ENCODE results near the gene C2orf80.
A peak's percentile ranks its signal among the peaks of the same experiment; 100 is the strongest.
"Not testable (repeated sequence)": the region's sequence is repeated elsewhere in the genome, so short reads cannot be mapped to it uniquely, and the experiment has no call there.

Gene C2orf80

DNA sequence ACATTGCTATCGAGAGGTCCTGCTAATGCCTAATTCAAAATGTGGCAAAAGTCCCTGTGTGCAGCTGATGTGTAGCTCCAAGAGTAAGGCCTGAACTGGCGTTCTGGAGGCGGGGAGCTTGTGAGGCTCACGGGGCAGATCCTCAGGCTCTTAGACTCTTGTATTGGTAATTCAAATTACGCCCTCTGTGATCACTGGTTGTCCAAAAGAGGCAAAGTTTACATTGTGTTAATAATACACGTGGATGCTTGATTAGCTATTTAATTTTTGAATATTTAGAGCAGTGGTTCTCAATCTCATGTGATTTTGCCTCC lies 14.0 kb downstream of the C2orf80 start:
- no peak for DNase-seq

DNA sequence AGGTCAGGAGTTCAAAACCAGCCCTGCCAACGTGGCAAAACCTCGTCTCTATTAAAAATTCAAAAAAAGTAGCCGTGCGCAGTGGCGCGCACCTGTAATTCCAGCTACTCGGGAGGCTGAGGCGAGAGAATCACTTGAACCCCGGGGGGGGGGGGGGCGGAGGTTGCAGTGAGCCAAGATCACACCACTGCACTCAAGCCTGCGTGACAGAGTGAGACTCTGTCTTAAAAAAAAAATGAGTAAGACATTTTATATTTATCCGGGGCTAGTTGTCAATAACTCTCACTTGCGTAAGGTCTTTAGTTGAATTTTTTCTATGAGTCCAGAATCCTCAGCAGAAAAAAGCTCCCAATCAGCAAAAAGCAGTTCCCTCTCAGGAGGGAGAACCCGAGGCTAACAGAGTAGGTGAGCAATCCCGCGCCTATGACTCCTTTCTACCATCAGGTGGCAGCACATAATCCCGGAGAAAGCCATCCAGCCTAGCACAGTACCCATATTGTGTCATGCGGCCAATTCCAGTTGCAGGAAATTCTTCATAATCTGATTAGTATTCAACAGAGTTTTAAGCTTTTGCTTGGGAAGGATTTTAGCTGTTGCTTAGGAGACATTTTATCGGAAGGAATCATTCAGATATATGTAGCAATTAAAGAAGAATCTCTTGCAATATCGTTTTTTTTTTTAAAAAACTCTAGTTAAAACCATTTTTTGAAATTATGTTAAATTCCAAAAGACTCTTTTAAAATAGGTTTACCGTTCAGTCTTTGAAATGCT lies 14.6 kb downstream of the C2orf80 start:
- peak; percentile 63 for DNase-seq

DNA sequence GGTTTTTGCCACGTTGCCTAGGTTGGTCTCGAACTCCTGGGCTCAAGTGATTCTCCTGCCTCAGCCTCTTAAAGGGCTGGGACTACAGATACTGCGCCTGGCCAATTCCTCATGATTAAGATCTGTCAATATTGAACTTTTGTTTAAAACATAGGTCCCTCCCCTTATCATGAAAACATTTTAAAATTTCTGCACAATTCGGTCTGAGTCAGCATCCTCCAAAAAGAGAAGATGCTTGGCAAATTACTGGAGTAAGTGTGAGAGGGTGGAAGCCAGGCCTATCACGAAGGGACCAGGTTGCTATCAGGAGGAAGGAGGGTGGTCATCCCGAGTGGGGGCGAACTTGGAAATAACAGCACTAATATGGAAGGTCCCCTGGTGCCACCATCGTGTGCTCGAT lies 15.7 kb downstream of the C2orf80 start:
- DNase-seq, result no peak

DNA sequence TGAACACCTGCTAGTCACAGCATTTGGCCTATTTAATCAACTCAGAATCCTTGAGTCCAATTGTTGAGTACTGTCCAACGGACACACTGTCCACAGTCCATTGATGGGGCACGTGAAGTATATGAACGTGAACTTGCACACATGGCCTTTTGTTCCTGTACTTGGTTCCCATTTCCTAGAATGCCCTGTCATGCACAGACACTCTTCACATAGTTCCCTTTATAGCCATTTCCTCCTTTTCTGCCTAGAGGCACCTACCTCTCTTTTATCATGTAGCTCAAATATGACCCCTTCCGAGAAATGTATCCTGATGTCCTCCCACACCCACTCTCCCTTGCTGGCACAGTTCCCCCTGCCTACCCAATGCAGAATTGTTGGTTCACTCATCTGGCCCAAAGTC lies 17.7 kb downstream of the C2orf80 start:
- DNase-seq, result peak; percentile 14 to 57

DNA sequence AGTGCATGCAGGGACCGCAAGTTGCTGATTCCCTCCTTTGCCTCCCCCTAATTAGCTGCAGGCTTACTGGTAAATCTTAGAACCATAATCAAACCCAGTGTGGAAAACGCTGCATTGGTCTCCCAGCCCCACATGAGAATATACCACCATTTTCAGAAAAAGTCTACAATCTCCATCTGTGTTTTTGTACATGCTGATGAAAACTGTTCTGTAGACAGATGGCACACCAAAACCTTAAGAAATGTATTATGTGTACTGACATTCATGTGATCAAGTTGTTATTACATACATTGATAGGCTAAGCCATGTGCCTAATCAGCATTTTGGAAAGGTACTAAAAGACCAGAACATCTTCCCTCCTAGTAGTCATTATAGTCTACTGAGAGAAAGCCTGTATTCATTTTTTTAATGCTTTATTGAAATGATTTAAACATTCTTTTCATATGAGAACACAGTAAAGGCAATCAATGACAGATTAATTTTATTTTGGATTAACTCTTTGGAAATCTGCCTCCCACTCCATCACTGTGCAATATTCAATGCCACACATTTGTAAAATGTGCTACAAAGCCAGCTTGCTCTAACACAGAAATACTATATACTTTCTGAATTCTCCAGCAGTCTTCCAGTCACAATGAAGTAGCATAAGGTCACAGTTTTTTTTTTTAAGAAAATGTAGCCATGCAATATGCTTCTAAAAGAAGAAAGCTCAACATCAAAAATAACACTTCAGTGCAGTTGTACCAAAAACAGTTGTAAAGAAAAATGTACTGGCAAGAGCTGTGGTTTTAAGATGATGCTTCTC lies 24.7 kb downstream of the C2orf80 start:
- no peak for DNase-seq

DNA sequence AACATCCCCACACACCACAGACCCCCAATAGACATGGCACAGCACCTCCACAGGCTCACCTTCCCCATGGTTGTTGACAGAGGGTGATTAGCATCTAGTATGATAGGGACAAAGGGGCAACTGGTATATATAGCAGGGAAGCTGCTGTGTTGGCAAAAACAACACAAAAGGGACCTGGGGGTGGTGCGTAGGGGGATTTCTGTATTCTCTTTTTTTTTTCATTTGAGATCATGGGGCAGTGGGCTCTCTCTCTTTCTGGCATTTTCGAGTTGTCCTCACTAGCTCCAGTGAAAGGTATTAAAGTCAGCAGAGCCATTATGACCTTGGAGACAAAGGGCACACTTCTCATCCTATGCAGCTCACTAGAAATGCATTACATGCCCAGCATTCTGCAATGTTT lies 26.3 kb downstream of the C2orf80 start, which contains the start of gene CRYGA:
Gene CRYGA, minus strand, starts transcription at position 101 of the 400 bp plus-strand sequence. Its CDS starts 33 bp downstream, at position 68.
- DNase-seq, result no peak

DNA sequence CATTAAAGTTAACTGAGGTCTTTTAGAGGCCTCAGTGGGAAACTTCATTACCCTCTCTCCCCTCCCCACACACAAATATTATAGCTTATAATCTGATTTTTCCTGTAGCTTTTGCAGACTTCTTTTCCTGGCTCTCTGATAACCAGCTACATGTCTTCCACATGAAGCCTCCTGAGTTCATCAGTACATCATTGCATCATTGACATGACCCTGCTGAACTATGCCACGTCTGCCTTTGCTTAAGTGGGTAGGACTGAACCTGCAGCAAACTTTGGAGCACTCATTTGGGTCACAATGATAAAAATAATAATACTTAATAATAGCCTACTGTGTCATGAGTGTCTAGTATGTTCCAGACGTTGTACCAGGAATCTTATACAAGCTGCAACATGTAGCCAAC lies 33.4 kb downstream of the C2orf80 start:
- DNase-seq, result no peak

DNA sequence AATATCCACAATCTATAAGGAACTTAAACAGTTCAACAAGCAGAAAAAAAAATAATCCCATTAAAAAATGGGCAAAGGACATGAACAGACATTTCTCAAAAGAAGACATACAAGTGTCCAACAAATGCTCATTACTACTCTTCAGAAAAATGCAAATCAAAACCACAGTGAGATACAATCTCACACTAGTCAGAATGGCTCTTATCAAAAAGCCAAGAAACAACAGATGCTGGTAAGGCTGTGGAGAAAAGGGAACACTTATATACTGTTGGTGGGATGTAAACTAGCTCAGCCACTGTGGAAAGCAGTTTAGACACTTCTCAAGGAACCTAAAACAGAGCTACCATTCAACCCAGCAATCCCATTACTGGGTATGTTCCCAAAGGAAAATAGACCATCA lies 36.7 kb downstream of the C2orf80 start:
- no peak for DNase-seq

DNA sequence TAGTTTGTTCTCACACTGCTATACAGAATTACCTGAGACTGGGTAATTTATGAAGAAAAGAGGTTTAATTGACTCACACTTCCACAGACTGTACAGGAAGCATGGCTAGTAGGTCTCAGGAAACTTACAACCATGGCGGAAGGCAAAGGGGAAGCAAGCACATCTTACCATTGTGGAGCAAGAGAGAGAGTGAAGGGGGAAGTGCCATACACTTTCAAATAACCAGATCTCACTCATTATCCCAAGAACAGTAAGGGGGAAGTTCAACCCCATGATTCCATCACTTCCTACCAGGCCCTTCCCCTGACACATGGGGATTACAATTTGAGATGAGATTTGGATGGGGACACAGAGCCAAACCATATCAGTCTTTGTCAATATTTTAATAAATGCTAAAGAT lies 38.9 kb downstream of the C2orf80 start:
- DNase-seq, result no peak

DNA sequence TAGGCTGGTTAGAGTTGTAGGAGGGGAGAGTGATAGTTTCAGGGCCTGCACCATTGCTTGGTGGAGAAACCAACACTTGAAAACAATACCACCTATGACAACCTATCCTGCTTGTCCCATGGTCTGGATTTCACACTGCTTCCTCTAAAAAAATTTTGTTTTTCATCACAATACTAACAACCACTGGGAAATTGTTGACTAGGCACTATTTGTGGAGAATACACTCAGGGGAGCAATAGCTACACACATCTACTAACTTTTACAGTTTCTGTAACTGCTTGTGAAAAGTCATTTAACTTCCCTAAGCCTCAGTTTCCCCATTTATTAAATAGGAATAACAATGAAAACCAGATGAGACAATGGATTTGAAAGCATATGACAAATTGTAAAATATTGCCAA lies 39.7 kb downstream of the C2orf80 start:
- no peak for DNase-seq

DNA sequence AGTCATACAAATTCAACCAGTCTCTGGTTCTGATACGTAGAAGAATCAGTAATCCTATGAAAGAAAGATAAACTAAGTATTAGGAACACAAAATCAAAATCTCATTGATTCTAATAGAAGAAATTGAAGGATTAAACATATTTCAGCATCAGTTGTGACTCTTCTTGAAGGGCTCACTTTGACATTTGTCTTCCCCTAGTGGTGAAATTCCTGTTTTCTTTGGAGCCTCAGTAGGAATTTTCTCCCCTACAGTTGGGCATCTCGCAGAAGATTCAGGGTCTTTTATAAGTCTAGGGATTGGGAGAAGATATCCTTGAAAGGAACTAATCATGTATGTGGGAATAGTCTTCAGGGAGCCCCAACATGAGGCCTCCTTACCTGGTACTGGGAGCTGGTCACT lies 41.0 kb downstream of the C2orf80 start:
- no peak for DNase-seq

DNA sequence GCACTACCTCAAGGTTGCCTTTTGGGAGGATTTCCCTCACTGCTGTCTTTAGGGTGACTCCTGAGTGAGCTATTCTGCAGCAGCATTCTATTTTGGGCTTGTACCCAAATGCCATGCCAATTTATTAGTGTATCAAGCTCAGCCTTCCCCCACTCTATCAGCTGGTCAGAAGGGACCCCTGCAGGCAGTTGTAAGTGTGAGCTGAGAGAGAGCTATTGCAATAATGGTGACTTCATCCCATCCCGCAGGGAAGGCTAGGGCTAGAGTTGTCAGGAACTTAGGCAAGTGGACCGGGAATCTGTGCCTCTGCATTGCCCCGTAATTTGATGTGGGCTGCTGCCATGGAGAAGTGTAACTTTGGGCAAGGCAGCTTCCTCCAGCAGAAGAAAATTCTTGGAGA lies 42.1 kb downstream of the C2orf80 start:
- no peak for DNase-seq

DNA sequence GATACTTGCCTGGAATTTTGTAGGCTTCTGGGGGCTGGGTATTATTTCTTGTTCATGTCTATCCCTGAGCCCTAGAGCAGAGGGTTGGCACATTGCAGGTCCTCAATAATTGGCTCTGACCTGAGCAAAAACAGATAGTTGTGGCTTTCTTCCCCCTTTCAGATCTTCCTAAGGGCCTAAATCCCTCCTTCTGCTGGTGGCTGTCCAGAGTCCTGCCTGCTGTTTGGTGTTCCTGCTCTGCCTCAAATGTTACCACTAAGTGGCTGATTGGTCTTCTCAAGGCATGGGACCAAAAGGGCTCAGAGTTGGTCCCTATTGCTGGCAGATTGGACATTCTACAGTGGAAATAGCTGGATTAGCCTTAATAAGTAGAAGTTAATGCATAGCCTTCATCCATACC lies 42.8 kb downstream of the C2orf80 start:
- DNase-seq, result no peak

DNA sequence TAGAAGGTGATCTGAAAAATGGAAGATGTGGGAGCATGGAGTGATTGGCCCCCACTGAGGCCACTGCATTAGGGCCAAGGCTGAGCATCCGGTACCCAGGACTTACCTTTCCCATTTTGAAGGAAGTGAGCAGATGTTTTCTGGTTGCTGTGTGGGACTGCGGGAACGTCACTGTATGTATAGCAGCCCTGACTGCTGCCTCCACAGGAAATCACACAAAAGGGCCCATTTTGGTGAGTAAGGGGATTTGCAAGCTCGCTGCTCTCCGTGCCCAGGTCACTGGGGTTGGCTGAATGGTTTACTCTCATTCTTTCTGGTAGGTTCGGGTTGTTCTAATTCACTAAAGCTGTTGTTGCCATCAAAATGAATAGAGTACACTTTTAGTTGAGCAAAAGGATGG lies 43.8 kb downstream of the C2orf80 start, which contains the start of gene CRYGB:
Gene CRYGB, minus strand, starts transcription at position 153 of the 400 bp plus-strand sequence. Its CDS starts 38 bp downstream, at position 115.
- no peak for DNase-seq

DNA sequence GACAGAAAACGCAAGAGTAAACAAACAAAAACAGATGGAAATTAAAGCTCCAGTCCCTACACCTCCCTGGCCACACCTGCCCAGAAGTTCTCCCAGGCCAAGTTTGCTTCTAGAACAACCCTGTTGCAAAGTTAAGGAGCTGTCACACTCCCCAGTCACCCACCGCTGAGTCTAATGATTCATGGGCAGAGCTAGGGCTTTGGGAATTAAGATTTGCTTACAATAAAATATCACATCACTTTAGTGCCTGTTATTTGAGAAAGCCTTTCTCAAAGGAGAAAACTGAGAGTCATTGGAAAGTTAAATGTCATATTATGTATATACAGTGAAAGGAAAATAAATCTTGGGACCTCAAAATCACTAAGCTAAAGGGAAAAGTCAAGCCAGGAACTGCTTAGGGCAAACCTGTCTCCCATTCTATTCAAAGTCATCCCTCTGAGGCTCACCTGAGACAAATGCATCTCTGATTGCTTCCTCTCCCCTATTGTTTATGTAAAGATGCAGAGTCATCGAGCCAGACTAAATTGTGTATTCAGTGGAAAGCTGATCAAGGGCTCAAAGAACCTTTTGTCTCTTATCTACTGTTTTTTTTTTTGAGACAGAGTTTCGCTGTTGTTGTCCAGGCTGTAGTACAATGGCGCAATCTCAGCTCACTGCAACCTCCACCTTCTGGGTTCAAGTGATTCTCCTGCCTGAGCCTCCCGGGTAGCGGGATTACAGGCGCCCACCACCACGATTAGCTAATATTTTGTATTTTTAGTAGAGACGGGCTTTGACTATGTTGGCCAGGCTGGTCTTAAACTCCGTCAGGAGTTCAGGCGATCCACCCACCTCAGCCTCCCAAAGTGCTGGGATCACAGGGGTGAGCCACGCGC lies 46.7 kb downstream of the C2orf80 start:
- DNase-seq, result no peak

DNA sequence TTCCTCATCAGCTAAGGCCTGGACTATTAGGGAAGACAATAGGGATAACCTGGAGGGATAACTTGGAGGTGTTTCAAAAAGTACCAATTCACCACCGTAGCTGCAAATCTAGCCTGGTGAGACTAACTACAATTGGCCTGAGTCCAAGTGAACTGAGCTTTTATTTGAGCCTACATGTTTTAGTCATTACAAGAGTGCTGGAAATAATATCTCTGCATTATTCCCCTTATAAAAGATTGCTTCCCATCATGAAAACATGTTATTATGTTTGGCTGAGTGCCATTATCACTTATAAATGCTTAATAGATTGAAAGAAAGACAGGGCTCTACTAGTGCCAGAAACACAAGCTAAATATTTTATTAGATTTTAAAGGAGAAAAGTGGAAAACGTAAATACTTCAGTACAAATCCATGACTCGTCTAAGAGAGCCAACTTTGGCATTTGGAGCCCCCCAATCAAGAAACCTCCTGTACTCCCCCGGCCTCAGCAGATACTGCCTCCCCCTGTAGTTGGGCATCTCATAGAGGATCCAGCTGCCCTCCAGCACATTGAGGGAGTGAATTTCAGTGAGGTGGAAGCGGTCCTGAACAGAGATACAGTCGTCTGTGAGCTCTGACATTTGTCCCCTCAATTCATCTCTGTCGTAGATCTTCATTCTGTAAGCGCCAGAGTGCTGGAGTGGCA lies 47.4 kb downstream of the C2orf80 start:
- no peak for DNase-seq

DNA sequence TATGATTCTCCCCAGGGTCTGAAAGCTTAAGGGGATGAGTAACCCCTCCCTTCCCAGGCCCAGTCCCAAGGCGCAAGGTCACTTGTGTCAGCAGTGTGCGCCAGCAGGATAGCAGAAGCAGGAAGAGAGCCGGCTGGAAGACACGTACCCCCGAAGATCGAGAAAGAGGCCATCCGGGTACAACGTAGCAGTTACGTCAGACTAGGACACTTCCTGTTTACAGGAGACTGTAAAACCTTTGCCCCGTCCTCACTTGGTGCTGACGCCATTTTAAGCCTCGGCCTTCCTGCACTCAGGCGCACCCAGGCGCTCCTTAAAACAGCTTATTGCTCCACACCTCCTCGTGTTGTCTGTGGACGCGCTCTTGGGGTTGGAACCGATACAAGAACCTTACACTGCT lies 50.4 kb downstream of the C2orf80 start:
- DNase-seq, result no peak

DNA sequence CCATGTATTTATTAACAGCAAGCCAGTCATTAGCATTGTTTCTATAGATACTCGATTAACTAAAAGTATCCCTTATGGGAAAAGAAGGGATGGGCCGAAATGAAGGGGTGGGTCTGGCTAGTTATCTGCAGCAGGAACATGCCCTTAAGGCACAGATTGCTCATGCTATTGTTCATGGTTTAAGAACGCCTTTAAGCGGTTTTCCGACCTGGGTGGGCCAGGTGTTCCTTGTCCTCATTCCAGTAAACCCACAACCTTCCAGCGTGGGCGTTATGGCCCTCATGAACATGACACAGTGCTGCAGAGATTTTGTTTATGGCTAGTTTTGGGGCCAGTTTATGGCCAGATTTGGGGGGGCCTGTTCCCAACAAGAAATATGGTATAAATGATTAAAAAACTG lies 51.5 kb downstream of the C2orf80 start:
- not testable (repeated sequence) for DNase-seq

DNA sequence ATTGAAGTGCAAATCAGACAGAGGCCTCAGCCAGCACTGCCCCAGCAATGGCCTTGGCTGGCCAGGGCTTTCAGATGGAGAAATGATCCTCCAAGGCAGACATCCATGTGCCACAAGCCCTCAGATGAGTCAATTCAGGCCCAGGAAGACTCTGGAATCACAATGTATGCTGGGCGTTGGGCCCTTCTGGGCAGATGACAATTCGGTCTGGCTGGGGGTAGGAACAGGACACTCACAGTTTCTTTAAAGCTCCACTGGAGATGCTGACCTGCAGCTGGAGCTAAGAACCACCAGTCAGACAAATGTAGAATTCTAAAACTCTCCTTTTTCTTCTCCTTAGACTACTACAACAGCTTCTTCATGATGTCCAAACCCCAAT lies 53.1 kb downstream of the C2orf80 start:
- DNase-seq, result no peak

DNA sequence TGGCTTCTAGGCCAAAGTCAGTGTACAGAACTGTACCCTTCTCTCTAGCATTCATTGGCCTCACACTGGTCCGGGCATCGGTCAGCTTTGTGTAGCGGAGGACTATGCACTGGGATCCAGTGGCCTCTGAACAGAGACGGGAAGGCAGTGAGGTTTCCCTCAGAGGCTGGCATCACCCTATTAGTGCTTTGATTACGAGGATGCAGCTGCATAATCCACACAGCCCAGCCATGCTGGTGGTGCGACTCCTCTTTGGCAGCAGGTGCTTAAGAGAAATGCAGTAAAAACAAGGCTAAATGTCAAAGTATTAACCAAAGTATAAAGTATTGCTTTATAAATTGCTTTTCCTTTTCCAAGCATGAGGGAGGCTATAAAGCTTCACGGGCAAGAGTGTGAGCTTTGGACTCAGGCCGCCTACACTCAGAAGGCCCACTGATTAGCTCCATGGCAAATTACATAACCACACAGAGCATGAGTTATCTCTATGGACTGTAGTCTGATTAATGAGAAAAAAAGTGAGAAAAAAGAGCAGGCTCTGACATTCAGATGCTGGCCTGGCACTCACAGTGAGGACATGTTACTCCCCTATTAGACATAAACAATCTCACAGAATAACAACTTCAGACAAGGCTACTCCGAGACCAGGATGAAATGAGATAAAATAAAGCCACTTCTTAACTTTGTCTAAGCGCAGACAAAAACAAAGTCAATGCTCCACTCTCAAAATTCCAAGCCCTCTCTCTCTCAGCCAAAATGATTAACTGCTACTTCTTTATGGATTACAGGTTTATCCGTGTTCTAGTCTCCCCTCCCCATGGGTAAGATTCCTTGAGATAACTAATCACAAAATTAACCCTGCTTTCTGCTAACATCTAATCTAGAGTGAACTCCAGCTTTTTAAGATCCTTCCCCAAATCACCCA lies 53.8 kb downstream of the C2orf80 start:
- no peak for DNase-seq

DNA sequence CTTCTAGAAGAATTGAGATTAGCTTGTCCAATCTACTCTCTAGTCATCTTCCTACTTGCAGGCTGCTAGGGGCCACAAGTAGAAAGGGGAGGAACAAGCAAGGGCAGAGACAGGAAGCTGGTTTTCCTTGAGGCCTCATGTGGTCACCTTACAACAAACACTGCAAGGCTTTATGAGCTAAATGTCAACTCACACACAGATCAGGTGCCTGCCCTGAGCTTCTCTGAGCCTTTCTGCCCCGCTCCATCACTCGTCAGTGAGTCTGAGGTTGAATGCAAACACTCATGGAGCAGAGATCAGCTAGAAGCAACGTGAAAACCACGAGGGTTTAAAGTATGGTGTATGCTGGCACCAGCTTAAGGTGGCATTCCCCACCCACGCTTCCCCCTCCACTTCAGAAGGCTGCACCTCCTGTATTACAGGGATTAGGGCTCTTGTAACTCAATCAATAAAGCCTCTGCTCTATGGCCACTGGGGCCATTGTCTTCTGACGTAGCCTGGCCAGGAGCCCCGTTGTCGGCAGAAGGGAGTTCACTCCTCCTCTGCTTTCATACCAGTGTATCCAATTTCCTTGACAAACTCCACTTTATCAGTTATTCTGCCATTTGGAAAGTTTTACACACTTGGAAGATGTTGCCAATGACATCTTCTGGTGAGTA lies 54.8 kb downstream of the C2orf80 start:
- no peak for DNase-seq

Data from CD4-positive, alpha-beta T cell treated with Interferon alpha-2 for 1 hour (primary cell).